ENCODE results near the gene MAP3K20.

Gene MAP3K20

DNA sequence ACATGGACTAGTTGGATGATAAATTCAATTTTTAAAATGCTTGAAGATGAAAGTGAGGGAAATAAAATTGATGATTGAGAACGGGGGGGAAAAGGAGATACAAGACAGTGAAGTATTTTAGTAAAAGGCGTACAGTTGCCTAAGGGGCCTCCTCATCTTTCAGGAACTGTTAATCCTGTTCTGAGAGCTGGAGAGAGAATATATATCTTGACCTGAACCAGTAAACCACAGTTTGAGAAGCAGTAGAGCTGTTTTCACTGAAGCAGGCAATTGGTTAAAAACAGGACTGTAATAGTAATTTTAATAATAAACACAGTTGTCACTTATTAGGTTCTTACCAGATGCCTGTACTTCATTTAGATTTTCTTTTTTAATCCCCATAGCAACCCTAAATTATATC, 137.5 kb downstream of the MAP3K20 start:
- Mint-ChIP-seq H3K36me3 (no peaks in the 10 kb centered on the region), H3K4me1 (peaks cover under 1% of the 10 kb centered on the region), H3K9me3 (no peaks in the 10 kb centered on the region), H3K4me3 (no peak overlapping the region), H3K27ac (no peak overlapping the region), H3K27me3 (peaks cover 3% of the 10 kb centered on the region)
- no peak for DNase-seq
- CTCF ChIA-PET = interaction anchor here (10.2 kb wide), 1 partner anchor 185 kb away, joined by 173 read pairs; no protein-coding TSS in a partner anchor

DNA sequence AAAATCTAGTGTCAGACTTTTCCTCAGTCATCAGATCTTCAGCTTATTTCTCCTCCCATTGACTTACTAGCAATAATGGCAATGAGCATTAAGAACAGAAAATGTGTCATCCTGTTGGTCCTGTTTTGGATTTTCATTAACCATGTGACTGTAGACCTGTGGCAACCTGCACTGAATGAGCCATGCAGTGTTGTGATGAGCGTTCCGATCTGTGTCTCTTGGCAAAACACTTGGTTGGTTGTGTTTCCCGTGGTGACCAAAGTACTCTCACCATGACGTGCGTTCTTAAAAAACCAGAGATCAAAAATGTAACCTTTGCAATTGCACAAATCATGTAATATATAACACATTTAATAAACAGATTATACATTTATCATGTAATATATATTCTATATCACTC, 138.6 kb downstream of the MAP3K20 start:
- CTCF ChIA-PET = interaction anchor here (1.2 to 10.2 kb wide), 2 partner anchors 35 to 186 kb away, joined by 3 to 173 read pairs; no protein-coding TSS in a partner anchor
- DNase-seq = no peak
- Mint-ChIP-seq H3K27ac (no peak overlapping the region), H3K36me3 (no peaks in the 10 kb centered on the region), H3K27me3 (peaks cover 3% of the 10 kb centered on the region), H3K4me3 (no peak overlapping the region), H3K4me1 (peaks cover 9% of the 10 kb centered on the region), H3K9me3 (no peaks in the 10 kb centered on the region)

GRCh38 chr2:173215316-173215715, 139.7 kb downstream of the MAP3K20 start:
- H3K27me3 Mint-ChIP-seq = peaks cover 3% of the 10 kb centered on the region
- H3K27ac Mint-ChIP-seq = no peak overlapping the region
- CTCF ChIA-PET = interaction anchor here (10.2 kb wide), 1 partner anchor 187 kb away, joined by 173 read pairs; no protein-coding TSS in a partner anchor
- H3K36me3 Mint-ChIP-seq = no peaks in the 10 kb centered on the region
- H3K4me1 Mint-ChIP-seq = peaks cover 9% of the 10 kb centered on the region
- no peak for DNase-seq
- no peak overlapping the region for H3K4me3 Mint-ChIP-seq
- no peaks in the 10 kb centered on the region for H3K9me3 Mint-ChIP-seq

GRCh38 chr2:173216051-173216450, 140.4 kb downstream of the MAP3K20 start:
- CTCF ChIA-PET = interaction anchor here (0.9 to 2.9 kb wide), 2 partner anchors 74 to 188 kb away, joined by 3 to 22 read pairs; no protein-coding TSS in a partner anchor
- DNase-seq = no peak
- Mint-ChIP-seq H3K36me3 (no peaks in the 10 kb centered on the region), H3K4me3 (no peak overlapping the region), H3K27ac (no peak overlapping the region), H3K4me1 (peaks cover 9% of the 10 kb centered on the region), H3K27me3 (peaks cover 3% of the 10 kb centered on the region), H3K9me3 (no peaks in the 10 kb centered on the region)

- Mint-ChIP-seq H3K27me3 (peaks cover 3% of the 10 kb centered on the region), H3K4me1 (peaks cover 9% of the 10 kb centered on the region), H3K36me3 (no peaks in the 10 kb centered on the region), H3K9me3 (no peaks in the 10 kb centered on the region), H3K4me3 (no peak overlapping the region), H3K27ac (no peak overlapping the region)
- CTCF ChIA-PET = interaction anchor here (0.9 to 2.9 kb wide), 2 partner anchors 75 to 189 kb away, joined by 3 to 22 read pairs; no protein-coding TSS in a partner anchor
- no peak for DNase-seq
Measured at GRCh38 chr2:173216668-173217067, 141.0 kb downstream of the MAP3K20 start.

DNA sequence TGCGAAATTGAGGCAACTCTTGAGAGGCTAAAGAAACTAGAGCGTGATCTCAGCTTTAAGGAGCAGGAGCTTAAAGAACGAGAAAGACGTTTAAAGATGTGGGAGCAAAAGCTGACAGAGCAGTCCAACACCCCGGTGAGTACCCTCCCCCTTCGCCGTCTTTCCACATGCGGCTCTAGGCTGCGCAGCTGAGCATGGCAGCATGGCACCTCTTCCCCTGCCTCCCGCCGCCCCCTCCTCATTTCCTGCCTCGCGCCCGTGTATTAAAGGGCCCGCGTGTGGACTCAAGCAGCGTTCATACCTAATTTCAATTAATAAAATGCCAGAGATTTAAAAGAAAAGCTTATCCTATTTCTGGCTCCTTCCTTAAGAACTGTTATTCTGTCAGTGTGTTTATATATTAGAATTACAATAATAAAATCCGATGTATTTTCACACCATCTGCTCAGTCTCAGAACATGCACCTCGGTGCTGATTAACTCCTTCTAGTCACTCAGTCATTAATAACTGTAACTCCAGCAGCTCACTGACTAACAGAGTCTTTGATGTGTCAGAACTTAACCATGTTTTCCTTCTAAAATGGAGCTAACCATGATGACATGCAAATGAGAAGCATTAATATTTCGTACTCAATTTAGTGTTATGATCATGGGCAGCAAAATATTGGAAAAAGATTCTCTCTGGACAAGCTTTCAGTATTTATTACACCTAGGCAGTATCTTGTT, 141.6 kb downstream of the MAP3K20 start:
- Mint-ChIP-seq H3K4me1 (peaks cover 9% of the 10 kb centered on the region), H3K9me3 (no peaks in the 10 kb centered on the region), H3K4me3 (no peak overlapping the region), H3K27ac (no peak overlapping the region), H3K36me3 (no peaks in the 10 kb centered on the region), H3K27me3 (peaks cover 3% of the 10 kb centered on the region)
- CTCF ChIA-PET = interaction anchor here (0.9 to 2.9 kb wide), 3 partner anchors 38 to 190 kb away, joined by 3 to 22 read pairs (median 3); no protein-coding TSS in a partner anchor
- DNase-seq = no peak

DNA sequence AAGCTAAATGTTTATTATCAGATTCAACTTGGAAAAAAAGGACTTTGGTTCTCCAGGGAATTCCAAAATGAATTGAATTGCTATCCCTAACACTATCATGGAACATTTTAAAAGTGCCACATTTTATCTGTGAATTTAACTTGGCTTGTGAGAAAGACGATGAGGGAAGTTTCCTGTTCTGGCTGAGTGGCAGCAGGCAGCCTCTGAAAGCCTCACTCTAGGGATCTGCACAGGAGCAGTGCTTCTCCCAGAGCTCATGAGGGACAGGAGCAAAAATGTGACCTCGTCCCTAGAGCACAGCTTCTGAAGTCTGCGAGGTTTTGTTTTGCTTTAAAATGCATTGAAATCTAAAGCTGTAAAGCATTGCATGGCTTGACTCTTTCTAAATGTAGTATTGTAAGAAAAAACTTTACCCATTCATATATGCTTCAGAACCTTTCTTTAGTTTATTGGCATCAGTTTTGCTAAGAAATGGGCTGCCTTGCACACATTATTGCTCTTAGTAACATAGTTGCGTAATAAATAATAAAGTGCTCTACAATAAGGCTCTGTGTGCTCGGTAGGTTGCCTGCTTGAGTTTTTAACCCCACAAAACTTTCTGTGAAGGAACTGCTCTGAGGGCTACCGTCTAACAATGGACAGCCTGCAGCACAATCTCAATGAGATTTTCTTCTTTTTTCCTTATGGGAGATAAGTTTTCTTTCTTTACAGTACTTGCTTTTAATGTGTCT, 142.8 kb downstream of the MAP3K20 start:
- Mint-ChIP-seq H3K9me3 (no peaks in the 10 kb centered on the region), H3K27ac (no peak overlapping the region), H3K36me3 (no peaks in the 10 kb centered on the region), H3K4me1 (peaks cover 9% of the 10 kb centered on the region), H3K27me3 (no peaks in the 10 kb centered on the region), H3K4me3 (no peak overlapping the region)
- CTCF ChIA-PET = interaction anchor here (0.7 to 2.9 kb wide), 6 partner anchors 8 to 191 kb away, joined by 3 to 22 read pairs (median 4); no protein-coding TSS in a partner anchor
- DNase-seq = no peak

DNA sequence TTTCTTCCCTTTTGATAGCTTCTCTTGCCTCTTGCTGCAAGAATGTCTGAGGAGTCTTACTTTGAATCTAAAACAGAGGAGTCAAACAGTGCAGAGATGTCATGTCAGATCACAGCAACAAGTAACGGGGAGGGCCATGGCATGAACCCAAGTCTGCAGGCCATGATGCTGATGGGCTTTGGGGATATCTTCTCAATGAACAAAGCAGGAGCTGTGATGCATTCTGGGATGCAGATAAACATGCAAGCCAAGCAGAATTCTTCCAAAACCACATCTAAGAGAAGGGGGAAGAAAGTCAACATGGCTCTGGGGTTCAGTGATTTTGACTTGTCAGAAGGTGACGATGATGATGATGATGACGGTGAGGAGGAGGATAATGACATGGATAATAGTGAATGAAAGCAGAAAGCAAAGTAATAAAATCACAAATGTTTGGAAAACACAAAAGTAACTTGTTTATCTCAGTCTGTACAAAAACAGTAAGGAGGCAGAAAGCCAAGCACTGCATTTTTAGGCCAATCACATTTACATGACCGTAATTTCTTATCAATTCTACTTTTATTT, 145.6 kb downstream of the MAP3K20 start:
- no peak overlapping the region for H3K4me3 Mint-ChIP-seq
- CTCF ChIA-PET = interaction anchor here (1.5 kb wide), 1 partner anchor 11 kb away, joined by 3 read pairs; no protein-coding TSS in a partner anchor
- no peak overlapping the region for H3K27ac Mint-ChIP-seq
- no peaks in the 10 kb centered on the region for H3K36me3 Mint-ChIP-seq
- H3K27me3 Mint-ChIP-seq = peaks cover 4% of the 10 kb centered on the region
- no peaks in the 10 kb centered on the region for H3K9me3 Mint-ChIP-seq
- peaks cover 9% of the 10 kb centered on the region for H3K4me1 Mint-ChIP-seq
- DNase-seq = no peak

DNA sequence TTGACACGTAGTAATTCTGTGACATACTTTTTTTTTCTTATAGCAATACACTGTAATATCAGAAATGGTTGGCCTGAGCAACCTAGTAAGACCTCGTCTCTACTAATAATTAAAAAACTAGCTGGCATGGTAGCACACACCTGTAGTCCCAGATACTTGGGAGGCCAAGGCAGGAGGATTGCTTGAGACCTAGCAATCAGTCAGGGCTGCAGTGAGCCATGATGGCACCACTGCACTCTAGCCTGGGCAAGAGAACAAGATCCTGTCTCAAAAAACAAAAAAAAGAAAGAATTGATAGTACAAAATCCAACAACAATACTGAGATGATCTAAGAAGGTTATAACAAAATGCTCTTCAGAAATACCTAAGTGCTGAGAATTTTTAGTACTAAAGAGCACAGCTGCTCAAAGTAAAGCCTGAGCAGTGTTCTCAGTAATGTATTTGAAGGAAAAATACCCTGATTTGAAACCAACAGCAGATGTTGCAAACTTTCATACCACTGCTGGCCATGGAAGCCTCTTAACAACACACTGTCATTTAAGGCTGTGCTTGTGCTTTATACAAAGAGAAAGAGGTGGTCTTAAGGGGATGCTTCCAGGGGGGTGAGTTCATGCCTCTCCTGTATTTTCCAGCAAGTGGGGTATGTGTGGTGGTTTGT, 146.4 kb downstream of the MAP3K20 start:
- Mint-ChIP-seq H3K4me3 (no peak overlapping the region), H3K4me1 (peaks cover 9% of the 10 kb centered on the region), H3K27ac (no peak overlapping the region), H3K27me3 (peaks cover 4% of the 10 kb centered on the region), H3K36me3 (no peaks in the 10 kb centered on the region), H3K9me3 (no peaks in the 10 kb centered on the region)
- CTCF ChIA-PET = no interaction called here
- DNase-seq = no peak

DNA sequence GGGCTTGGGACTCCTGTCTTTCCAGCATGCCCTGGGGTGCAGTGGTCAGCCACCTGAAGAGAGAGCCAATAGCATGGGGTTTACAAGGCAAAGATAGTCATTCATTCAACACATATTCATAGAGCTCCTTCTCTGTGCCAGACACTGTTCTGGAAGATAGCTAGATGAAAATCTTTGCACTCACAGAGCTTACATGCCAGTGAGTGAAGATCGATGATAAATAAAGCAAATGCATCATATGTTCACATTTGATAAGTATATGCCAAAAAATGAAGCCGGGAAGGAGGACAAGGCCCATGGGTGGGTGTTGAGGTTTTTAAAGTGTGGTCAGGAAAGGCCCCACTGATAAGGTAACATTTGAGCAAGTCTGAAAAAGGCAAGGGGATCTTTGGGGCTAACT, 148.2 kb downstream of the MAP3K20 start:
- H3K9me3 Mint-ChIP-seq = no peaks in the 10 kb centered on the region
- CTCF ChIA-PET = interaction anchor here (1.2 to 1.3 kb wide), 2 partner anchors 13 to 196 kb away, joined by 3 read pairs; no protein-coding TSS in a partner anchor
- no peak for DNase-seq
- no peak overlapping the region for H3K4me3 Mint-ChIP-seq
- H3K36me3 Mint-ChIP-seq = no peaks in the 10 kb centered on the region
- H3K4me1 Mint-ChIP-seq = peaks cover 3% of the 10 kb centered on the region
- H3K27me3 Mint-ChIP-seq = peaks cover 8% of the 10 kb centered on the region
- H3K27ac Mint-ChIP-seq = no peak overlapping the region

GRCh38 chr2:173226899-173227698, 151.5 kb downstream of the MAP3K20 start:
- DNase-seq = no peak
- H3K36me3 Mint-ChIP-seq = no peaks in the 10 kb centered on the region
- H3K27ac Mint-ChIP-seq = no peak overlapping the region
- H3K9me3 Mint-ChIP-seq = no peaks in the 10 kb centered on the region
- H3K27me3 Mint-ChIP-seq = peaks cover 8% of the 10 kb centered on the region
- H3K4me1 Mint-ChIP-seq = peaks cover 5% of the 10 kb centered on the region
- CTCF ChIA-PET = no interaction called here
- no peak overlapping the region for H3K4me3 Mint-ChIP-seq

DNA sequence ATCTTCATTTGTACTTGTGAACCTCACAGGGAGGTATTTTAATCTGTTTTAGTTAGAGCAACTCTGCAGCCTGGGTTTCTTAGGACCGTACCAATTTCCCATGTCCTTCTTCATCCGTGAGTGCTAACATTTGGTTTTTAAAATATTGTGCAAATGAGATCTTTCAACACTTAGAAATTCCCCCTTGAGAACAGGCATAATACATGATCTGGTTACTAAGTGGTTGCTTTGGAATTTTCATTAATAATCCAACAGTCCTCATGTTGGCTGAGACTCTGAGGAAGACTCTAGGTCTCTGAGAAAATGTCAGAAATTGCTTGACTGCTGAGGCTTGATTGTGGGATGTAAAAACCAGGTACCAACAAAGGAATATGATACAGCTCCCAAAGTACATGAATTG, 153.4 kb downstream of the MAP3K20 start:
- DNase-seq = no peak
- peaks cover 8% of the 10 kb centered on the region for H3K27me3 Mint-ChIP-seq
- no peaks in the 10 kb centered on the region for H3K36me3 Mint-ChIP-seq
- no peak overlapping the region for H3K27ac Mint-ChIP-seq
- no peaks in the 10 kb centered on the region for H3K9me3 Mint-ChIP-seq
- CTCF ChIA-PET = no interaction called here
- peaks cover 8% of the 10 kb centered on the region for H3K4me1 Mint-ChIP-seq
- no peak overlapping the region for H3K4me3 Mint-ChIP-seq

GRCh38 chr2:173230181-173230580, 154.5 kb downstream of the MAP3K20 start:
- Mint-ChIP-seq H3K36me3 (no peaks in the 10 kb centered on the region), H3K9me3 (no peaks in the 10 kb centered on the region), H3K4me1 (peaks cover 8% of the 10 kb centered on the region), H3K27ac (no peak overlapping the region), H3K27me3 (peaks cover 6% of the 10 kb centered on the region), H3K4me3 (no peak overlapping the region)
- DNase-seq = no peak
- CTCF ChIA-PET = interaction anchor here (1.1 kb wide), 1 partner anchor 13 kb away, joined by 3 read pairs; no protein-coding TSS in a partner anchor

Measured in activated naive CD4-positive, alpha-beta T cell treated with anti-CD3 and anti-CD28 coated beads, Interleukin-2, amount 10 ng/mL, durations not matched to agents 7 days and 5 days (primary cell).